NT2/D1 (cell line): ENCODE results near the gene PPP1R12B.
"Not testable (repeated sequence)": the region's sequence is repeated elsewhere in the genome, so short reads cannot be mapped to it uniquely, and the experiment has no call there.

Experiments used
- YY1 ChIP-seq: IDR thresholded peaks from 2 replicates; pipeline ENCODE4 v1.6.1; 2011; ENCODE audit not compliant: insufficient read length, insufficient read depth
- ZNF274 ChIP-seq: IDR thresholded peaks from 2 replicates; pipeline ENCODE4 v1.6.1; 2011; ENCODE audit warnings: mild to moderate bottlenecking, low read depth, low read length

DNA sequence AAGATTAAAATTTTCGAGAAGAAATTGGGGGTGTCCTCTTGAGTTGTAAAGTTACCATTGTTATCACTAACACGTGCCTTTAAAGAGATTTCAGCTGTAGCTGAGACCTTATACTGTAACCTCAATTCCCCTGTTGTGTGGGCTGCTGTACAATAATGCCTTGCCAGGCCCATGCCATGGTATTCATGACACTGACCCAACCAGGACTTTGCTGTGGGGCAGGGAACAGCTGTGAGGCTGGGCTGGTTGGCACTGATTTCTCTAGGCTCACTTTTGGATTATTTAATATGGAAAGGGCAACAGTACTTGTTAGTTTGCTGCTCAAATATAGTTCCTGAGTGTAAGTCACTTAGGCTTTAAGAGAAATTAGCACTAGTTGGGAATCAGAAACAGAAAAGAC, 54.9 kb downstream of the PPP1R12B start:
- not testable (repeated sequence) for TF ChIP-seq YY1, ZNF274
